ENCODE measurements around the gene AGPAT1. TPM values are rescaled to one million over a fixed set of nuclear protein-coding genes. Genes with fewer than 3 reads are reported as not detected.

The AGPAT1 gene
- total and polyA plus RNA-seq, 10 donors = 13.6 to 39.7 (median 32.1) TPM

DNA sequence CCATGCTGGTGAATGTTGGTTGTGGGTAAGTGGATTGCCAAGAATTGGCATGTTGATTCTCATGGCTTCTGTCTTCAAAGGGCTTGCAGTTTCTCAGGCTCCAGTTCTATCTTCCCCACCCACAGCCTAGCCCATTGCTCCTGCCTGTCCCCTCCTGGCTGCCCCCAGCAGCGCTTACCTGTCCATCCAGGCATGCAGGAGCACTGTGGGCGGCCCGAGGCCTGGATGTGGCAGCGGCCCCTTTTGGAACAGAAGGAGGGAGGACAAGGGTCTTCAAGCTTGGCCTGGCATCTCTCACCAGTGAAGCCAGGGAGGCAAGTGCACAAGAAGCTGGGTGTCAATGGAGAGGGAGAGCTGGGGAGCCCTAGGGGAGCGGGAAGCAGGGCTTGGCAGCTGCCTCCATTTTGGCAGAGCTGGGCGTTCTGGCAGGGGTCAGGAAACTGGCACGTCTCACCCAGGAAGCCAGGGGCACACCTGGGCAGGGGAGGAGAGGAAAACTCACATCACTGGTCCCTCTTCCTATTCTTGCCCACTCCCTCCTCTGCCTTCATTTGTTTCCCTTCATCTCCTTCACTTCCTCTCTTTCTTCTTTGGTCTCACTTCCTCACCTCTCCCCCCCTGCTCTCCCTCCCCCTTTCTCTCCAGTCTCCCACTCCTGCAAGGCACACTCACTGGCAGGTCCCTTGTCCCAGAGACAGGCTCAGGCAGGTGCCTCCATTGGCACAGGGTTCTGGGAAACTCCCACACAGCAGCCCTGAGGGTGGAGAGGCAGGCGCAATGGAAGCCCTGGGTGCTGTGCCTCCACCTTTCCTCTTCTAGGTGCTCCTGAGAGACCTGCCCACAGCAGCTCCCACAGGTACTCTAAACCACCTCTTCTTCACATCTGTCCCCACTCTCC lies 46.7 kb upstream of the AGPAT1 start:
- WGBS, 5 donors = 69 to 78% (median 74%) methylated on average over 8 of the region's 8 CpGs
- intact Hi-C loops (cut with DNase I; ENCODE audit: low total_unique reads) = no loop called here
- Histone ChIP-seq H3K4me1 (peaks cover 4 to 54% (median 34%) of the 10 kb centered on the region in 6 donors), H3K27me3 (replicated peaks in 1 of 7) (no peaks in the 10 kb centered on the region), H3K36me3 (no peaks in the 10 kb centered on the region), H3K27ac (peak overlapping the region in 4 of 8 donors; percentile 54 to 75 (median 60)), H3K9me3 (no peaks in the 10 kb centered on the region), H3K4me3 (peak overlapping the region in 2 of 8 donors; percentile 15 to 30)
- TF ChIP-seq POLR2A (IDR thresholded peaks at IDR 0.05) = no peak
- no peak for TF ChIP-seq POLR2AphosphoS5 (IDR thresholded peaks at IDR 0.05)
- TF ChIP-seq, protein P1, sequence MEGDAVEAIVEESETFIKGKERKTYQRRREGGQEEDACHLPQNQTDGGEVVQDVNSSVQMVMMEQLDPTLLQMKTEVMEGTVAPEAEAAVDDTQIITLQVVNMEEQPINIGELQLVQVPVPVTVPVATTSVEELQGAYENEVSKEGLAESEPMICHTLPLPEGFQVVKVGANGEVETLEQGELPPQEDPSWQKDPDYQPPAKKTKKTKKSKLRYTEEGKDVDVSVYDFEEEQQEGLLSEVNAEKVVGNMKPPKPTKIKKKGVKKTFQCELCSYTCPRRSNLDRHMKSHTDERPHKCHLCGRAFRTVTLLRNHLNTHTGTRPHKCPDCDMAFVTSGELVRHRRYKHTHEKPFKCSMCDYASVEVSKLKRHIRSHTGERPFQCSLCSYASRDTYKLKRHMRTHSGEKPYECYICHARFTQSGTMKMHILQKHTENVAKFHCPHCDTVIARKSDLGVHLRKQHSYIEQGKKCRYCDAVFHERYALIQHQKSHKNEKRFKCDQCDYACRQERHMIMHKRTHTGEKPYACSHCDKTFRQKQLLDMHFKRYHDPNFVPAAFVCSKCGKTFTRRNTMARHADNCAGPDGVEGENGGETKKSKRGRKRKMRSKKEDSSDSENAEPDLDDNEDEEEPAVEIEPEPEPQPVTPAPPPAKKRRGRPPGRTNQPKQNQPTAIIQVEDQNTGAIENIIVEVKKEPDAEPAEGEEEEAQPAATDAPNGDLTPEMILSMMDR (IDR thresholded peaks at IDR 0.05 in 8 of 11, conservative IDR thresholded peaks at IDR 0.05 in 3 of 11) = no peak
- no peak for DNase-seq

DNA sequence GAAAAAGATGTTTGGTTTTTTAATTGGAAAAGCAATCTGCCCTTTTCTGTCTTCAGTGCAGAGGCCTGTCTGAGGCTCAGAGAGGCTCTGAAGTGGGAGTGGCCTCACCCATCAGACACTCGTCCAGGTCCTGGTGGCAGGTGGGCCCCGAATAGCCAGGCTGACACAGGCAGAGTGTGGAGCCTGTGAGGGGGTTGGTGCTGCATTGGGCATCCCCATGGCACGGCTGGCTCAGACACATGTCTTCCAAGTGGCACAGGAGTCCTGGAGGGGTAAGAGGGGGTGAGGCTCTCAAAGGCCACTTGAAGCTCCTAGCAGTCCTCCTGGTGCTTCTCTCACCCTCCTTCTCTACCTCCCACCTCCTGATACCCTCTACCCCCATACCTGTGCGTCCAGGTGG lies 44.1 kb upstream of the AGPAT1 start:
- no peak for TF ChIP-seq POLR2A (IDR thresholded peaks at IDR 0.05)
- TF ChIP-seq, protein P1 (IDR thresholded peaks at IDR 0.05 in 8 of 11, conservative IDR thresholded peaks at IDR 0.05 in 3 of 11) = no peak
- TF ChIP-seq POLR2AphosphoS5 (IDR thresholded peaks at IDR 0.05) = no peak
- 72 to 81% (median 79%) methylated on average over 3 to 4 of the region's 4 CpGs for WGBS, 5 donors
- H3K4me1 ChIP-seq = peaks cover 4 to 34% (median 27%) of the 10 kb centered on the region in 6 donors
- no peaks in the 10 kb centered on the region for H3K9me3 ChIP-seq
- no peaks in the 10 kb centered on the region for H3K36me3 ChIP-seq
- no peak overlapping the region for H3K27ac ChIP-seq
- intact Hi-C loops (cut with DNase I; ENCODE audit: low total_unique reads) = no loop called here
- H3K27me3 ChIP-seq (replicated peaks in 1 of 7) = no peaks in the 10 kb centered on the region
- no peak overlapping the region for H3K4me3 ChIP-seq
- no peak for DNase-seq

GRCh38 chr6:32218167-32218566 lies 42.3 kb upstream of the AGPAT1 start:
- Histone ChIP-seq H3K4me1 (peaks cover 0 to 16% (median 10%) of the 10 kb centered on the region in 6 donors), H3K27me3 (replicated peaks in 1 of 7) (no peaks in the 10 kb centered on the region), H3K36me3 (no peaks in the 10 kb centered on the region), H3K4me3 (no peak overlapping the region), H3K27ac (no peak overlapping the region), H3K9me3 (no peaks in the 10 kb centered on the region)
- intact Hi-C loops (cut with DNase I; ENCODE audit: low total_unique reads) = no loop called here
- 79 to 89% (median 83%) methylated on average over 7 of the region's 7 CpGs for WGBS, 5 donors
- no peak for DNase-seq
- TF ChIP-seq POLR2A (IDR thresholded peaks at IDR 0.05) = no peak
- no peak for TF ChIP-seq POLR2AphosphoS5 (IDR thresholded peaks at IDR 0.05)
- TF ChIP-seq, protein P1 (IDR thresholded peaks at IDR 0.05 in 8 of 11, conservative IDR thresholded peaks at IDR 0.05 in 3 of 11) = no peak

DNA sequence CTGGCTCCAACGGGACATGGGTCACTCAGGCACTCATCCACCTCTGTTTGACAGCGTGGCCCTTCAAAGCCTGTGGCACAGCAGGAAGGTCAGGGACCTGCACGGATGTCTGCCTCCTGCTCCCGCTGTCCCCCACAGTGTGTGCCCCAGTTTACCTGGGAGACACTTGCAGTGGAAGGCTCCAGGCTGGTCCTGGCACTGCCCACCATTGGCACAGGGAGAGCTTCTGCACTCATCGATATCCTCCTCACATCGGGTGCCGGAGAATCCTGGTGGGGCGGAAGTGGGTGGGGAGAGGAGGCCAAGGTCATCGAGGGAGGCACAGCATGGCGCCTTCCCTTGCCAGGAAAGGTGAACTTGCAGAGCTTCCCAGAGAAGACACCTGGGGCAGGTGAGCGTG lies 41.1 kb upstream of the AGPAT1 start:
- H3K27ac ChIP-seq = no peak overlapping the region
- no peak for DNase-seq
- H3K9me3 ChIP-seq = no peaks in the 10 kb centered on the region
- WGBS, 5 donors = 78 to 89% (median 85%) methylated on average over 8 to 11 of the region's 11 CpGs
- intact Hi-C loops (cut with DNase I; ENCODE audit: low total_unique reads) = no loop called here
- no peaks in the 10 kb centered on the region for H3K27me3 ChIP-seq (replicated peaks in 1 of 7)
- no peaks in the 10 kb centered on the region for H3K36me3 ChIP-seq
- no peak for TF ChIP-seq POLR2A (IDR thresholded peaks at IDR 0.05)
- TF ChIP-seq, protein P1 (IDR thresholded peaks at IDR 0.05 in 8 of 11, conservative IDR thresholded peaks at IDR 0.05 in 3 of 11) = no peak
- TF ChIP-seq POLR2AphosphoS5 (IDR thresholded peaks at IDR 0.05) = no peak
- no peak overlapping the region for H3K4me3 ChIP-seq
- peaks cover 0 to 4% (median 1%) of the 10 kb centered on the region in 6 donors for H3K4me1 ChIP-seq

All from spleen (tissue), 11 donors.